Stimulated activated CD4-positive, alpha-beta T cell treated with anti-CD3 and anti-CD28 coated beads, Interleukin-1b, Interleukin-23, amount 100 ng/mL, for 24 hours (primary cell): ENCODE measurements around the gene SERPINB5.
"Not testable (repeated sequence)": the region's sequence is repeated elsewhere in the genome, so short reads cannot be mapped to it uniquely, and the experiment has no call there.

Source experiments
- DNase-seq, 4 experiments: peaks; one replicate each; pipeline ENCODE4 v3.0.0-alpha.2; 2020; ENCODE audit warnings: low read depth in 4 of 4, low spot score in 1 of 4

SERPINB5 gene, protein sequence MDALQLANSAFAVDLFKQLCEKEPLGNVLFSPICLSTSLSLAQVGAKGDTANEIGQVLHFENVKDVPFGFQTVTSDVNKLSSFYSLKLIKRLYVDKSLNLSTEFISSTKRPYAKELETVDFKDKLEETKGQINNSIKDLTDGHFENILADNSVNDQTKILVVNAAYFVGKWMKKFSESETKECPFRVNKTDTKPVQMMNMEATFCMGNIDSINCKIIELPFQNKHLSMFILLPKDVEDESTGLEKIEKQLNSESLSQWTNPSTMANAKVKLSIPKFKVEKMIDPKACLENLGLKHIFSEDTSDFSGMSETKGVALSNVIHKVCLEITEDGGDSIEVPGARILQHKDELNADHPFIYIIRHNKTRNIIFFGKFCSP

DNA sequence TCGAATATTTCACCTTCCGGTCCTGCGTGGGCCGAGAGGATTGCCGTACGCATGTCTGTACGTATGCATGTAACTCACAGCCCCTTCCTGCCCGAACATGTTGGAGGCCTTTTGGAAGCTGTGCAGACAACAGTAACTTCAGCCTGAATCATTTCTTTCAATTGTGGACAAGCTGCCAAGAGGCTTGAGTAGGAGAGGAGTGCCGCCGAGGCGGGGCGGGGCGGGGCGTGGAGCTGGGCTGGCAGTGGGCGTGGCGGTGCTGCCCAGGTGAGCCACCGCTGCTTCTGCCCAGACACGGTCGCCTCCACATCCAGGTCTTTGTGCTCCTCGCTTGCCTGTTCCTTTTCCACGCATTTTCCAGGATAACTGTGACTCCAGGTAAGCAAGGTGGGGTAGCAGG is at the start of gene SERPINB5:
Gene SERPINB5, plus strand, starts transcription at position 291 of the 400 bp plus-strand sequence. CDS start 7,471 bp downstream, outside the sequence.
- no peak for DNase-seq

DNA sequence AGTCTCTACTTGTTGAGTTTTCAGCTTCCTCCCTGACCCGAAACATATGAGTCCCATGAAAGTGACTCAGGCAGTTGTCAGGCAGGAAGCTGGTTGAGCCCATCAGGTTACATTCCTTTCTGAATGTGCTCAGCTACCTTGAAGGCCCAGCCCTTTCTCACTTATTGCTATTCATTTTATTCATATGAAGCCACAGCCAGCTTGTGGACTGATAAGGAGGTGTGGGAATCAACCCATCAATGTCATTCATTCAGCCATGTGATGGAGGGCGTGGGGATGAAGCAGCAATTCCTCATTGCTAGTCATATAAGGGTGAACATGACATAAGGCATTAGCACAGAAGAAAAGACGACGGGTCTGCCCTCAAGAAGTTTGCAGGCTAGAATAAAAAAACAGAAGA is 49.2 kb upstream of the SERPINB5 start:
- no peak for DNase-seq

DNA sequence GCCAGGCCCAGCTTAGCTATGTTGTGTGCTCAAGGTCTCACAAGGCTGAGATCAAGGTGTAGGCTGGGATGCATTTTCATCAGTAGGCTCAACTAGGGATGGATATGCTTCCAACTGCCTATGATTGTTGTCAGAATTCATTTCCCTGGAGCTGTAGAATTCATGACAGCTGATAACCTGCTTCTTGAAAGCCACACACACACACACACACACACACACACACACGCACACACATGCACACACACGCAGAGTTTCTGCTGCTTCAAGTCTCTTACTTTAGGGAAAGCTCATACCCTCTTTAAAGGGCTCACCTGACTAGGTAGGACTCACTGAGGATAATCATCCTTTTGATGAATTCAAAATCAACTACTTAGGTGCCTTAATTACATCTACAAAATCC is 46.2 kb upstream of the SERPINB5 start:
- no peak for DNase-seq

DNA sequence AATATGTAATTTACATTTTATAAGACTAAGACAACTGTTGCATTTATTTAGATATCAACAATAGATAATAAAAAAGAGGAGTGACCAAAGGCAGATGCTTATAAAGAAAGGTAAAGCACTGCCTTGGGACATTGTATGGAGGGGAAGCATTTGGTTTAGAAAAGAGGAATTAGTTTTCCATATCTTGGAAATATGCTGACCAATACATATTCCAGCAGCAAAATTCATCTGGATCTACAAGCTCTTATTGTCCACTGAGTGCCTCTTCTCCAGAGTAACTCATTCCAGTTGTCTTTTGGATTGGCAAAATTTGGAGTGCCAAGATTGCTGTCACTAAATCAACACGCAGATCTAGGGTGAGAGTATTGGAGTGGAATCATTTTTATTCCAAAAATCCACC is 45.6 kb upstream of the SERPINB5 start:
- no peak for DNase-seq

DNA sequence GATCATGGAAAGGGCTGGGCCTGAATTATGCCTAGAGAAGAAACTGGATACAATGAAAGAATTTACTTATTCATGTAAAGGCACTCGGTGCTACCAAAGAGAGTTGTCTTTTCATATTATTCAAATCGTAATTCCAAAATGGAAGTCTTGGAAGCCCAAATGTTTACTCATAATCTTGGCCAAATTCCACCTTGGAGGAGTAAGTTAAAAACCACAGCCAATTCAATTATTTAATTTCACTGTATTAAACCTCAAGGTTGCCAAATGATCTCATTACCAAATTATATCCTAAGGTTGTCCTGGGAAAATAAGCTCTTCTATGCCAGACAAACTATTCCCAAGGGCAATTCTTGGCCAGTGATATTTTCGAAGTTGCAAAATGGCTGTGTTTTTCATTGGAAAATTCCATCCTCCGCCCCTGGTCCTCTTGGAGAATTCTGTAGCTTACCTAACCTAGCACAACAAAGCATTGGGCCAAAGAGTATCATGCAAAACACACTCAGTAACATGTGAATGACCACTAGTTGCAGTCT is 43.4 kb upstream of the SERPINB5 start:
- DNase-seq, result no peak

DNA sequence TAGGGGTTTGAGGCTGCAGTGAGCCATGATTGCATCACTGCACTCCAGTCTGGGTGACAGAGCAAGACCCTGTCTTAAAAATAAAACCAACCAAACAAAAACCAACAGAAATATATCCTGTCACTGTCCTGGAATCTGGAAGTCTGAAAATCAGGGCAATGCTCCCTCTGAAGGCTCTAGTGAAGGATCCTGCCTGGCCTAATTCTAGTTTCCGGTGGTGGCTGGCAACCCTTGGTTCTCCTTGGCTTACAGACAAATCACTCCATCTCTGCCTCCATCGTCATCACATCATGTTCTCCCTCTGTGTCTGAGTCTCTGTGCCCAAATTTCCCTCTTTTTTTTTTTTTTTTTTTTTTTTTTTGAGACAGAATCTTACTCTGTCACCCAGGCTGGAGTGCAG is 38.6 kb upstream of the SERPINB5 start:
- no peak for DNase-seq

DNA sequence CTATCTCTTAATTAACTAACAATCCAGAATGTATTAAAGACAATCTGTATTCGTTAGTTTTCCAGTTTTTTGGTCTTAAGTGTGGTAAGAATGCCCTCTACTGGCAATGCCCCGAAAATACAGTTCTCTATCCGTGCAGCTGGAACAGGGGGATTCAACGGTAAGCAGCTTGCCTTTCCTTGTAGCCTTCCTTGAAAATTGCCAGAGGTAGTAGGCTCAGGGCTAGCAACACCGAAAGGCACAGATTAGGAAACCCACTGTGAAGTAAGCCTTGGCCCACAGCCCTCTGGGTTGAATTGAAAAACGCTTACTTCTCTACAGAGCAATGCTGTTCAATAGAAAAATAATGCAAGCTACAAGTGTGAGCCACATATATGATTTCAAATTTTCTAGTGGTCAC is 37.4 kb upstream of the SERPINB5 start:
- peak in 2 of 4 experiments; percentile 9 to 16 for DNase-seq

DNA sequence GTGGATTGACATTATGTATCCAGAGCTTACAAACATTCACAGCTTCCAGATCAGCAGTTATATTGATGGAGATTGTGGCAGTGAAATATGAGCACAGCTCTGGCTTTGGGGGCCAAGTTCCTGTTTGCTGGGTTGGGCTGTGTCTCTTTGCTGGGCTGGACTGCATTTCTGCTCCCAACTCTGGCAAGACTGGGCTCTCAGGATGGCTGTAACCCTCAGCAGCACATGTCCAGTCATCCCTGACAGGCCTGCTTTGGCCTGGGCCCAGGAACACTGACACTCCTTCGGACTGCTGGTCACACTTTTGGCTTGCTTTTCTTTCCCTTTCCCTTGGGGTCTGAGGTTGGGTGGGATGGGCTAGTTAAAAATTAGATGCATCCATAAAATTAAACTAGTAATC is 36.5 kb upstream of the SERPINB5 start:
- no peak for DNase-seq

DNA sequence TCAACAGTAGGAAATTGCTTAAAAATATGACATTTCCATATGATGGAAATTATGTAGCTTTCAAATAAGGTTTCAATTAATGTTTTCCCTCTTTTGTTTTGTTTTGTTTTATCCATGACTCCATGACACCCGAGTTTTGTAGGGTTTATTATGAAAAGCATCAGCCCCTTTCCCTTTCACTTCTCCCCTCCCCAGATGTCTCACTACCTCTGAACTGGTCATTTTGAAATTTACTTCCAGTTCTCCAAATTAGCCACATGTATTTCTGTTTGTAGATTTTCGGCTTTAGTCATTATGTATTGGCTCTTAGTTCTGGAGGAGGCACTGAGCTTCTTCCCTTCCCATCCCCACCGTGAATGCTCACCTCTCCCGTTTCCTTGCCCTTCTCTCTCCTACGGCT is 35.9 kb upstream of the SERPINB5 start:
- DNase-seq, result no peak

DNA sequence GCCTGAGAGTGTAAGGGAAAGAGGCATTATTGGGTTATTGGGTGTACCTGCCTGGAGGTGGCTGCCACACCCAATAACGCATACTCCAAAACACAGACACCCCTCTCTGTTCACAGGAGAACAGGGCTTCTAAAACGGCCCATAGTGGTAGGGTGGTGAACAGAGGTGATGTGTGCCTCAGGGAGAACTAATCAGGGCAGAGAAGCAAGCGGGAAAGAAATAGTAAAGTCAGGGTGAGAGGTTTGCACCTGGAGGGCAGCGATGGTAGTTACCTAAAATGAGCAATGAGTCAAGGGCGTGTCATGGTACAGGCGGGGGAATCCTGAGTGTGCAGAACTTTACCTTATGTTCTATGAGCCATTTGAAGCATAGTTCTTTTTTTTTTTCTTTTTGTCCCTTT is 32.9 kb upstream of the SERPINB5 start:
- no peak for DNase-seq

DNA sequence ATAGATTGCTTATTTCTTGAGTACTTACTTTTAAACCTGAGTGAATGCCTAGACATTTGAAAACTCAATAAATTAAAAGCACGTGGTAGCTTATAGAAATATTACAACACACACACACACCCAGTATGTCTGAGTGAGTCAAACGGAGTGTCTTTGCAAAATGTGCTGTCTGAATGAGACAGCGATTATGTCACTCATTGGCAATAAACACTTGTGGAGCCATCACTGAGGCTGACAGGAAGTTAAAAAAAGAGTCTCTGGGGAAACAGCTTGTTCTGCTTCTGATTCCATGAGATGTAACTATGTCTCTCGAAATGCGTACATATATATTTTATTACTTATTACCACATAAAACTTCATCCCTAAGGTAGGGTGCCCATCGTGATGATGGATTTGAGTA is 32.2 kb upstream of the SERPINB5 start:
- DNase-seq, result no peak

DNA sequence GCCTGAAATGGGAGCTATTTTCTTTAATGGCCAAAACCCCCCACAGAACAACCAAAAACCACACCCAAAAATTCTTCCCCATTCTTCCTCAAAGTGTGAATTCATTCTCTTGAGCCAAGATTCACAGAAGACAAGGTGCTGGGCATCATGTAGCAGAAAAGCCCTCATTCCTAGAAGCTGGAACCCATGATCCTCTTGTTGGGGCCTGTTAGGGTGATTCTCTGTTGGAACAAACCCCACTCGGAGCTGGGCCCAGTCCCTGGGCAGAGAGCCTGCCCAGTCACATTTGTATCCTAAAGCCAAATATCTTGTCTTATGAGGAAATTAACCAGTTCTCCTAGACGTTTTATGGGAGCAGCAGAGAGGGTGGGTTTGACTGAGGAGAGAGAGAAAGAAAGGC is 31.7 kb upstream of the SERPINB5 start:
- no peak for DNase-seq

DNA sequence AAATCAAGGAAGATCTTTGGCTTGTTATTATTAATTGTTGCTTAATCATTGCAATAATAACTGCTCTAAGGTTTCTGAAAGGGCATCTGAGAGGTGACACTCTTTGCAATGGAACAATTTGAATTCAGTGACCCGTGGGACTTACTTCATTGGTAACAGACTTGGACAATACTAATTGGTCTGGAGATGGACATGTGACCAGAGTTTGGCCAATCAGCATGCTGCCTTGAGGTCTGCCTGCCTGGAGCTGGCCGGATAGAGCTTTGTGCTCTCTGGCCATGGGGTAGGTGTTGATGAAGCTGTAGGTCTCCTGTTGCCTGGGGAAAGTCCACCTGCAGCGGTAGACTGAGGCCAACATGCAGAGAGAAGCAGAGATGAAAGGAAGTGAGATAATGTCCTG is 30.5 kb upstream of the SERPINB5 start:
- DNase-seq, result no peak

DNA sequence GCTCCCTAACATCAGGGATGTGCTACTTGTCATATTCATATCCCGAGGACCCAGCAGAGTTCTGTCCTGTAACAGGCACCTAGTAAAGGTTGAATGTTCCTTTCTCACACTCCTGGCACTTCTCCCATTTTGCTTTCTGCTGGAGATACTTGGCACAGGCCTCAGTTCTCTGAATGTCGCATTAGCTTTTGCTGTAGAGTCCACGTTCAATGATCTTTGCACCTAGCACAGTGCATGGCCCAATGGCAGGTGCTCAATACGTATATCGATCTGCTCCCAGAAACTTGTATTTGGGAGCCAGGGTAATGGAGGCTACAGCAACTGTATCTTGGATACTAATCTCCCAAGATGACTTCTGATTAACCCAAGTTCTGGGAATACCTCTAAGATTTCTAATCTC is 29.7 kb upstream of the SERPINB5 start:
- no peak for DNase-seq

DNA sequence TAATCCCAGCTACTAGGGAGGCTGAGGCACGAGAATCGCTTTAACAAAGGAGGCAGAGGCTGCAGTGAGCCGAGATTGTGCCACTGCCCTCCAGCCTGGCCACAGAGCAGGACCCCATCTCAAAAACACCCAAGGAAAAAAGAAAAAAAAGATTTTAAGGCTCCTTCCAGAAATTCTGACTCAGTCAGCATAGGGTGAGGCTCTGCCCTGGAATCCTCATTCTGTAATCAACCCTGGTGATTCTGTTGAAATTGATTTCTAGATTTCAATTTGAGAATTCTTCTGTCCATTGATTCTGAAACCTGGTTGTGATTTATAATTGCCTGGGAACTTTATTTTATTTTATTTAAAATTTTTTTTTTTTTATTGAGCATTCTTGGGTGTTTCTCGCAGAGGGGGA is 27.3 kb upstream of the SERPINB5 start:
- no peak for DNase-seq

DNA sequence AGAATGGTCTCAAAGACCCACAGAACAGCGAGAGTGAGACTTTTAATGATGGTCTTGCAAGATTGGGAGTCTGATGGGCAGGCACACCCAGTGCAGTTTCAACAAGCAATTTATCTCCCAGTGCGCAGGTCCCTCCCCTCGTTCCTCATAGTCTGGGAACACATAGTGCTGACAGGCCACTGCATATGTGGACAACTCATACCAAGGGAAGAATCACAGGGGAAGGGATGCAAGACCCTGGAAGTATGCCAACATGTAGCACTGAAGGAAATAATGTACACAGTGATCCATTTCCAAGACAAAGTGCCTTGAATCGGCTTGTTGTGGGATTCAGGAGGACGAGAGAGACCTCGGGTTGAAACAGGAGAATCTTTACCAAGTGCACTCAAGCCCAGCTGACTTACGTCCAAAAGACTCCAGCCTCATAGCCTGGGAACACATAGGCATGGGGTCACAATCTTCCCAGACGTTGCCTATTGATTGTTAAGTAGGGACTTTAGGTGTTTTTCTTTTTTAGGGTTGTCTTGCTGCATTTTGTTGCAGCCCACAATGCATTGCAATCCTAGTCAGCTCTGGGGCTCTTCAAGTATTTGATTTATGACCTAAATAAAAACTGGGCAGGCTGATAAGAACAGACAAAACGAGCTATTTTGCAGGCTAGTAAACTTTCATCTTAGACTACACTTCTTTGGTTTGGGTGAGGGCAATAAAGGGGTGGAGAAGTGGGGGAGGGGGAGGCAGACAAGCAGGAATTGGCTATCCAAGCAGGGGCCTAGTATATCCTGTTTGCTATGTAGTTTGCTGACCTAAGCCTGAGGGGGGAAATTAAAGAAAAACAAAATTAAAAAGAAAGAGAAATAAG is 24.7 kb upstream of the SERPINB5 start:
- no peak for DNase-seq

DNA sequence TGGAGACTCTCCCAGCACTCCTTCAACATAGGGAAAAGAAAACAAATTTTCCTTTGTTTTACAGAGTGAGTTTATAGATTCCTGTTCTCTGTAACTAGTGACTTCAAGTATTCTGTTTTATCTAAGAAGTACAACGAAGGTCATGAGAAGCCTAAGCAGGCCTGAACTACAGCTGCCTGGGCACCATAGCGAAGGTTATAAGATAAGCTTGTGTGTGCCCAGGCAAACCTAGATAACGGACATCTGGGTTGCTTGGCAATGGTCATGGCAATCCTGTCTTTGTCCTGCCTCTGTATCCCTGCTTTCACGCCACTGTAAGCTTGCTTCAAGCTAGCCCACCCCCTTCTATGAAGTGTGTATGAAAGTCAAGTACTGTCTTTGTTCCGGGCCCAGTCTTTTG is 24.0 kb upstream of the SERPINB5 start:
- not testable (repeated sequence) for DNase-seq

DNA sequence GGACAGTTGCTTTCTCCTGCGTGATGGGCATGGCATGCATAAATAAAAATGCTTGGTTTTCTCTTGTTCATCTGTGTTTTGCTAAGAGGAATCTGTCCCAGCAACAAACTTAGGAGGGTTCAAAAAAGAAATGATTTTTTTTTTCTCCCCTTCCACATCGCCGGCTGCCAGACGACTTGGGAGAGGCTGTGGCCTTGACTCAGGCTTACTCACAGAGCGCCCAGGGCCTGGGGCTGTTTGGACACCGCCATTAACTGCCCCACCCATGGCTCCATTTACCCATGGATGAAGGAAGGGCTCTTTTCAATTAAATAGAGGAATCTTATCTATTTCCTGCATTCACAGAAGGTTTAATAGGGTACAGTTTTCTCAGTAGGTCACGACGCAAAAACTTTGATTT is 22.3 kb upstream of the SERPINB5 start:
- DNase-seq, result no peak

DNA sequence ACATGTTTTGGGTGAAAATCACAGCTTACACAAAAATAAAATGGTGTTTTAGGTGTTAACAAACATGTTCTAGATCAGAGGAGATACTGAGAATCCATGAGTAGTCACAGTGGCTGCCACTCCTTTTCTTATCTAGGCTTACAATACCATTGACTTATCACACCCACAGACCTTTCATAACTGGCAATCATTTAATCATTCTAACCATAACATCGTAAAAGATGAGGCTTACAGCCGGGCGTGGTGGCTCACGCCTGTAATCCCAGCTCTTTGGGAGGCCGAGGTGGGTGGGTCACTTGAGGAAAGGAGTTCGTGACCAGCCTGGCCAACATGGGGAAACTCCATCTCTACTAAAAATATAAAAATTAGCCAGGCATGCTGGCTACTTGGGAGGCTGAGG is 18.8 kb upstream of the SERPINB5 start:
- no peak for DNase-seq

DNA sequence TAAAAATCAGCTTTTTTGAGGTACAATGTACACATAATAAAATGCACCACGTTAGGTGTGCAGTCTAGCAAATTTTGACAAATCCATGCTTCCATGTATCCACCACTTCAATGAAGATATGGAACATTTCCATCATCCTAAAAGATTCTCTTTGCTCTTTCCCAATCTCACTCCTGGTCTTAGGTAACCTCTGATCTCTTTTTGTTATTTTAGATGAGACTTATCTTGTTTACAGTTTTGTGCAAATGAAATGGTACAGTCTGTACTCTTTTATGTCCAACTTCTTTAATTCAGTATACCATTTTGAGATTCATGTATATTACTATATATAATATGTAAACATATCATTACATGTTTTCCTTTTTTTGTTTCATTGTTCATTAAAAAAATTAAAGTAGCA is 16.3 kb upstream of the SERPINB5 start:
- no peak for DNase-seq

DNA sequence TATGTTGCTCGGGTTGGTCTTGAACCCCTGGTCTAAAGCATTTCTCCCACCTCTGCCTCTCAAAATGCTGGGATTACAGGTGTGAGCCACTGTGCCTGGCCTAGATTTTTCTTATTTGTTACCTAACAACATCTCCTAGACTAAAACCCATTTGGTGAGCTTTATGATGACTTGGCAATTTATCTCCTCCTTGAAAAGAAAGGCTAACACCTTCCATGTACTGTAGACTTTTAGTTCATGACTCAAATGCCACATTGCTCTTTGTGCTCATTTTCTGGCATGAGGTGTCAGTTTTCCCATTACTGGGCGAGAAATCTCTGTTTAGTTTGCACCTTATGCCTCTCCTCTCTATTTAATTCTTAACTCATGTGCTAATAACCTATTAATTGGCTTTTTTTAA is 12.3 kb upstream of the SERPINB5 start:
- no peak for DNase-seq

DNA sequence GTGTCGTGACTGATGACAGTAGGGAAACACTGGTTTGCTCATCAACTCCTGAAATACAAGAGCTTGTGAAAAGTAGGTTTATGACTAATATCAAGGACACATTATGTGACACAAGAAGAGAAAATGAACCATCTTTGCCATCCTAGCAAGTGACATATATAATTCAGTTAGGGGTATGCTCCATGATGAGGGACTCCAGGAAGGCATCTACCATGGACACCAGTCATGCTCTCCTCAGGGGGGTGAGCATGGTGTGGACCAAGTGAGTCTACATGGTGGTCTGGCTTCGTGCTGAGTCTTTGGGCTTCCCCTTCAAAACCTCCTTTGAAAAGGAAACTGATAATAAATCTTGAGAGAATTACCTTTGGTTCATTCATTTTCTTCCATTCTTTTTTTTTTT is 11.7 kb upstream of the SERPINB5 start:
- DNase-seq, result no peak
